Measurements from ENCODE around the gene NRXN2. TPM values are rescaled to one million over a fixed set of nuclear protein-coding genes. Genes with fewer than 3 reads are reported as not detected.

Gene NRXN2
- total RNA-seq: 0.79 and 0.87 TPM in 2 replicates

GRCh38 chr11:64723117-64723906, at the start of gene NRXN2:
NRXN2 (minus strand) TSS chr11:64723197; CDS start chr11:64713699, 9,498 bp downstream.

DNA sequence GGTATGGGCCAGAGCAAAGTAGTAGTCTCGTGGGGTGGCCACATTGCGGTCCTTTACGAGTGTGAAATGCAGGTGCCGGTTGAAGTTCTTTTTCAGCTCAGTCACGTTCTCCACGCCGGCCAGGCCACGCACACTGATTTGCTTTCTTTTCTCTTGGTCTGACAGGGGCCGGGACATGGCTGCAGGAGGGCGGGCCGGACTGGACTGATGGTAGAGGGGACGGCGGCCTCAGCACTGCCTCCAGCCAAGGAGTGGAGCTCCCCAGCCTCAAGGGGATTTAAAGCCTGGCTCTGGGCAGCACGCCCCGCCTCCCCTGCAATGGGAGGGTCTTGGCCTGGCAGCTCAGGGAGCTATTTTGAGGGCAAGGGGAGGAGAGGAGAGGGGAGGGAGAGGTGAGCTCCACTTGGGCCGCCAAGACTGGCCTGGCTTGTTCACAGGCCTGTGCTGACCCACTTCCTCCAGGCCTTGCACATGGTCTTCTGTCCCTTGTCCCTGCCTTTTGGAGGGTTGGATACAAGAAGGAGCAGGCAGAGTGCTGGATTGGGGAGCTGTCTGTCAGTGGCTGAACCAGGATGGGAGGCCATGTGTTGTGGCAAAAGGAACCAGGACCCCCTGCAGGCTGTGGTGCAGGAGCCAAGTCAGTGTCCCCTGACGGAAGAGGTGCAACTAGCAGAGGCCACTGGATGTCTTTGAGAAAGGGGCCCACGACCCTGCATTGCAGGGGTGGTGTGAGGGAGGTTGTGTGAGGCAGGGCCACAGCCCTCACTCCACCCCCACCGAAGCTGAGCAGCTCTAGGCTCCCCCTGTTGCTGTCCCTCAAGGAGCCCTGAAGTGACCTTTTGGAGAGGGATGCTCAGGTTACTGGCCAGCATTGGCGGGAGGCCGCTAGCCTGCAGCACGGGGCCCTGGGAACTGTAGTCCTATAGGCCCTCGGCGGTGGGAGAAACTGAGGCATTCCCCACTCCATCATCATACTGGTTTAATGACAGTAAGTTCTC, 37.0 kb upstream of the NRXN2 start, which contains the start of gene PYGM:
Gene PYGM, minus strand, starts transcription at position 253 of the 998 bp plus-strand sequence. Its CDS starts 76 bp downstream, at position 177.

GRCh38 chr11:64743591-64744543, 20.9 kb upstream of the NRXN2 start, which contains the start of gene RASGRP2:
RASGRP2 (minus strand) TSS chr11:64744142; CDS start chr11:64742866, 1,276 bp downstream.

GRCh38 chr11:64590763-64591221, 132.2 kb downstream of the NRXN2 start, which contains the start of gene SLC22A12:
SLC22A12 (plus strand) TSS chr11:64591220; CDS start chr11:64591557, 337 bp downstream.

Other genes with a start within 250 kb of the NRXN2 start
- gene SLC22A11, start 167.3 kb downstream of the NRXN2 start, total RNA-seq: not detected in 2 replicates
- gene SLC22A12, start 132.0 kb downstream of the NRXN2 start, total RNA-seq: not detected in 2 replicates
- gene RASGRP2, start 20.9 kb upstream of the NRXN2 start, total RNA-seq: not detected in 2 replicates
- 0.22 and 0.39 TPM in 2 replicates for gene PYGM, start 36.8 kb upstream of the NRXN2 start, total RNA-seq
- gene SF1, start 55.3 kb upstream of the NRXN2 start, total RNA-seq: 97.7 and 105 TPM in 2 replicates
- gene MAP4K2, start 80.0 kb upstream of the NRXN2 start, total RNA-seq: 11.0 and 26.6 TPM in 2 replicates
- 25.9 and 31.3 TPM in 2 replicates for gene MEN1, start 87.4 kb upstream of the NRXN2 start, total RNA-seq
- 31.0 and 37.3 TPM in 2 replicates for gene CDC42BPG, start 121.5 kb upstream of the NRXN2 start, total RNA-seq
- gene EHD1, start 155.4 kb upstream of the NRXN2 start, total RNA-seq: 69.1 and 238 TPM in 2 replicates
- 18.8 and 28.5 TPM in 2 replicates for gene ATG2A, start 194.0 kb upstream of the NRXN2 start, total RNA-seq
- 10.2 and 16.7 TPM in 2 replicates for gene PPP2R5B, start 201.5 kb upstream of the NRXN2 start, total RNA-seq
- not detected in 2 replicates for gene GPHA2, start 212.7 kb upstream of the NRXN2 start, total RNA-seq
- not detected in 2 replicates for gene MAJIN, start 248.9 kb upstream of the NRXN2 start, total RNA-seq

Measured in placental epithelial cell (primary cell).